Fibroblast of peridontal ligament (primary cell): ENCODE data around the gene ASIC5.
"Not testable (repeated sequence)": the region's sequence is repeated elsewhere in the genome, so short reads cannot be mapped to it uniquely, and the experiment has no call there.

Source experiments
- DNase-seq: peaks from one replicate; pipeline ENCODE4 v3.0.0-alpha.2; 2010; ENCODE audit errors: extremely low read depth

ASIC5 gene, protein sequence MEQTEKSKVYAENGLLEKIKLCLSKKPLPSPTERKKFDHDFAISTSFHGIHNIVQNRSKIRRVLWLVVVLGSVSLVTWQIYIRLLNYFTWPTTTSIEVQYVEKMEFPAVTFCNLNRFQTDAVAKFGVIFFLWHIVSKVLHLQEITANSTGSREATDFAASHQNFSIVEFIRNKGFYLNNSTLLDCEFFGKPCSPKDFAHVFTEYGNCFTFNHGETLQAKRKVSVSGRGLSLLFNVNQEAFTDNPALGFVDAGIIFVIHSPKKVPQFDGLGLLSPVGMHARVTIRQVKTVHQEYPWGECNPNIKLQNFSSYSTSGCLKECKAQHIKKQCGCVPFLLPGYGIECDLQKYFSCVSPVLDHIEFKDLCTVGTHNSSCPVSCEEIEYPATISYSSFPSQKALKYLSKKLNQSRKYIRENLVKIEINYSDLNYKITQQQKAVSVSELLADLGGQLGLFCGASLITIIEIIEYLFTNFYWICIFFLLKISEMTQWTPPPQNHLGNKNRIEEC

DNA sequence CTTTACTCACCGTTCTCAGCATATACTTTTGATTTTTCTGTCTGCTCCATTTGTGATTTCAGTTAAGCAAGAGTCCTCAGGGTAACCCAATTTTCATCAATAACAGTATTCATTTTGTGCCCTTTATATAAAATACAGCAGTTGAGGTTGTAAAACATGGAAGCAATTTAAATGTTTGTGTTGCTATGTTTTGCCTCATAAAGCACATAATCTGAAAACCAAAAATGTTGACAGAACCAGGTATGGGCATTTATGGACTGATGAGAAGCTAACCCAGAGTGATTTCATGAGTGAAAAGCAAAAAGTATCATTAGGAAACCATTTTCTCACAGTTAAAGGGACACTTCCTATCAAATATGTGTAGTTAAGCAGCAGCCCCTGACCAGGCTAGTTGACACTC lies at the start of gene ASIC5:
ASIC5 (minus strand) TSS at position 101 of the 400 bp plus-strand sequence; CDS start at position 50, 51 bp downstream.
- no peak for DNase-seq

DNA sequence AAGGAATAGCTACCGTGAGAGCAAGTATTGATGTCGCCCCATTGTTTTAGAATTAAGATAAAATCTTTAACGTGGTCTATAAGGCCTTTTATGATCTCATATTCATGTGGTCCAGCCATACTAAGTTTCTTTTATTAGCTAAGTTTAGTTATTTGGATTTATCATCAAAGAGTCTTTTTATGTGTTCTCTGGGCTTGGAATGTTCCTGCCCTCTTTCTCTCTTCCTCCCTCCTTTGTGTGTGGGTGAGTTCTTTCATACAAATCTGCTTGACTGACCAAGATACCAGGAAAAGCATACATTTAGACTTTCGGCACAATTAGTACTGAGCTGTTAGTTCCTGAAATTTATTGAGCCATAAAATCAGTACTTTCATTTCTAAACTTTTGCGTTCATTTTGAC lies 48.7 kb upstream of the ASIC5 start:
- DNase-seq = no peak

DNA sequence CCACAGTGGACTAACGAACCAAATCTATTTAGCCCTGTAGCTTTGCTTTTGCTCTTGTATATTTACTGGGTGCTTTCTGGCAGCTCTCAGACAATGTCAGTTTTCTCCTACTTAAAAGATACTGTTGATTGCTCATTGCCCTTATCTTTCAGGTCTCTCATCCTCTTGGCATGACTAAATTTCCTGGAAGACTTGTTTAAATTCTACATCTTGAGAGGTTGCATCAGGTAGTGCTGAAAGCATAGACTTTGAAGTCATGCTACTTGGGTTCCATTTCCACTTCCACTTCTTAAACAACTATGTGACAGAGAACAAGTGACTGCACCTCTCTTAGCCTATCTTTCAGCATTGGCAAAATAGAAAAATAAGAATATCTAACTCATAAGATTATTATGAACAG lies 45.8 kb upstream of the ASIC5 start:
- no peak for DNase-seq

DNA sequence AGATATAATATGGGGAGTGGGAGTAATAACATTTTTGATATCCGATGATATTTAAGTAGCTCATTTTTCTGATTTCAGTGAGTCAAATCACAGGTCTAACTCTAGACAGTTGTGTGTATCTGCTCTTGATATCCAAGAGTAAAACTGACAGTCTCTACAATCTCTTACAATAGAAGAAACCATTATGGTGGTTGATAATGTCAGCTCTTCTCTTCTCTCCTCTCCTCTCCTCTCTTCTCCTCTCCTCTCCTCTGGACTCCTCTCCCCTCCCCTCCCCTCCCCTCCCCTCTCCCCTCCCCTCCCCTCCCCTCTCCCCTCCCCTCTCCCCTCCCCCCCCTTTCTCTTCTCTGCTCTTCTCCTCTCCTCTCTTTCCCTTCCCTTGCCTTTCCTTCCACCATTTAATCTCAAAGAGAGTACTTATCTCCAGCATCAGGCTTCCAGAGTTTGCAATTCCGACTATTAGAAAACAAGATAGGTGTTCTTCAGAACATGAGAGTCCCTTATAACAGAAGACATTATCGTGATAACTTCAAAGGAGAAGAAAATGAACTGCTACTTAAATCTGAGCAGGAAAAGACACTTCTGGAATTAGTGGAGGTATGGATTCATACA lies 43.6 kb upstream of the ASIC5 start:
- DNase-seq = no peak

DNA sequence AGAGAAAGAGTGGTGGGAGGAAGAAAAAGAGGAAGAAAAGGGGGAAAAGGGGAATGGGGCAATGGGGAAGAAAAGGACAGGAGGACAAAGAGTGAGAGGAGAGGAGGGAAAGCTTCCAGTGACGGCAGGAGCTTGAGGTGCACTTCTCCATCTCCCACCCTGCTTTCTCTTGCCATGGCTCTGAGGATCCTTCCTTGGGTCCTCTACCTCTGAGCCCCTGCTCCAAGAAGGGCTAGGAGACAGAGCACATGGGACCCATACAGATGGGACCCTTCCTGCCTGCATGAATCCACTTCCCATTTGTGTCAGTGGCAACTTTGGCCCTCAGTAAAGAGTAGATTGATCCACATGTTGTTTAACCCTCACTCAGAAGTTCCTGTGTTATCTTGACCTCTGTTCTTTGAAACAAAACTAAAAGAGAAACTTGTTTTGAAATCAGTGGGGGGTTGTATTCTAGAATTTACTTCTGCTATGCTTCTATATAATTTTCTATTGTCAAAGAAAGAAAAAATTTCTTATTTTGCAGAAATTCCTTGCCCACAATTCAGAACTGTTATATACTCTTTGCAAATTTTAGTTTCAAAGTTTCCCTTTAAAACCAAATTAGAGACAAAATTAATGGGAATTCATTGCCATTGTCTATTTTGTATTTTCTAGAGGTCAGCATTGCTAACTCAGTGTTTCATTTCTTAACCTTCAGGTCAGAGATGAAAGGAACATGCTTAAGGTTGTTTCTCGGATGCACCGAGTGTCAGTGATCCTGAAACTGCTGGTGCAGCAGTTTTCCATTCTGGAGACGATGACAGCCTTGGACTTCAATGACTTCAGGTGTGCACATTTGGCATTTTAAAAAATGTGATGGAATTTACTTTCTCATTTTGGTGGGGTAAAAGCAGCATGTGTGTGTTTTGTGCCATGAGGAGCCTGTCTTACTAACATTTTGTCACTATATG lies 42.4 kb upstream of the ASIC5 start:
- no peak for DNase-seq

DNA sequence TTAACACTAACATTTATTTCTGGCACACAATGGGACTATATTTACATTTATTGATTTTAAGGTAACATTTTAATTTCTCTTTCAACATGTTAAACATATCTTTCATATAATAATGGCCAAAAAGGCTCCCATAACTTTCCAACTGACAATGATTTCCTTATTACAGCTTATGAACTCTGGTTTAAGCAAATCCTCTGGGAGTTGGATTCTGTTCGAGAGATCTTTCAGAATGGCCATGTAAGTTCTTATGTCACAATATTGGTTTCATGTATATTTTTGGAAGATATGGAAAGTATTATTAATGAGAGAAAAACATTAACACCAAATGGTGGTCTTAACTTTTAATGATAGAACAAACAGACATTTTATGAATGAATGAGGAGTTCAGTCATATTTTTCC lies 41.5 kb upstream of the ASIC5 start:
- DNase-seq = peak; percentile 25

DNA sequence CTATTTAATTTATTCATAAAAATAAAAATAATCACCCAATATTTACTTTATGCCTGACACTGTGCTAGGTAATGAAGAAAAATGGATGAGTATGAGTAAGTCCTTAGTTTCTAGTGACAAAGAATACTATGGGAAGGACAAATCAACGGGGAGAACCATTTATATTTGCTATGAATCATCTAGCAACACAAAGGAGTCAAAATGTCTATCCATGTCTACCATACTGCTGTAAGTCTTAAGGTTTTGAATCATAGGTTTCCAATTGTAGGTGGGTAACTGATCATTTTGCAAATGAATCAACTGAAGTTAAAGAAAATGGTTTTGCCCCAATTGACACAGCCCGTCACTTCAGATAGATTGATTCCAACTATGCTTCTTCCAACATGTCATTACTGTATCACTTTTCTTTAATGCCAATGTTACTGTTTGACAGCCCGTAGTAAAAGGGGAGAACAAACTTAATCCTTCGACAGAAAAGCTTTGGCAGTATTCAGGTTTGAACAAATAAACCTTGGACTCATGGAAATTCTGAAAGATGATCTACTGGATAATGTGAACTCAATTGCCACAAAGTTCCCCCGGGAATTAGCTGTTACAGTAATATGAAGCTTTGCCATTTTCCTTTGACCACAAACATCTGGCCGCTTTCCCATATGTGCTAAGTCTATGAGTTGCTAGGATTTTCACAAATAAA lies 40.6 kb upstream of the ASIC5 start:
- DNase-seq = peak; percentile 100

DNA sequence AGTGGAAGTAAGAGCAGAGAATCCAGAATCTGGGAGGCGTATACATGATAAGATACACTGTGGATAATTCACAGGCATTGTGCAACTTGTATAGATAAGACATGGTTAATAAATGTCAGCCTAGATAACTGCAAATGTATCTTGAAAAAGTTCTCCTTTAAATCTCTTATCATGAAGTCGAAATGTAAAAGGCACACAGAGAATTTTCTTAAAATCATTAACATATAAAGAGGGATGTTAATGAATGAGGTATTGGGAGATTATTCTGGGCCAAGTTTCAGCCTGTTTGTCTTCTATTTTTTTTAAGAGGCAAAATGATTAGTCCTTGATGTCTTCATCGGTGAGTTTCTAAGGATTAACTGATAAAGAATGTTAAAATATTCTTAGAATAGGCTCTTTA lies 38.3 kb upstream of the ASIC5 start:
- no peak for DNase-seq

DNA sequence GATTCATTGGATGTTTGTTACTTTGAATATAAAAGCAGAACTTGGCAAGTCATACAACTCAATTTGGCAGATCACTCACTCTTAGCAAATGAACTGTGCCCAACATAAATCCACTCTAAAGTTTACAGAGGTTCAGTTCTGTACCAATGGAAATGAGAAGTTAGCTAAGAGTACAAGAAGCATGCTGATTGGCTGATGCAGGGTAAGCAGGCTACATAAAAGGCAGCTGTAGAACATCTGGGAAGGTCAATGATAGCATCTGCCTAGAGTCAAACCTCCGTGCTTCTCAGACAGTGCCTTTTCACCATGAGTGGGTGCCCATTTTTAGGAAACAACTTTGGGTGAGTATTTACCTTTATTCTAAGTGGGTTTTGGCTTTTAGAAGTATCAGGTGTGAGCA lies 37.4 kb upstream of the ASIC5 start, which contains the start of gene TDO2:
TDO2 (plus strand) TSS at position 244 of the 400 bp plus-strand sequence; CDS start at position 307, 63 bp downstream.
- peak; percentile 10 for DNase-seq

DNA sequence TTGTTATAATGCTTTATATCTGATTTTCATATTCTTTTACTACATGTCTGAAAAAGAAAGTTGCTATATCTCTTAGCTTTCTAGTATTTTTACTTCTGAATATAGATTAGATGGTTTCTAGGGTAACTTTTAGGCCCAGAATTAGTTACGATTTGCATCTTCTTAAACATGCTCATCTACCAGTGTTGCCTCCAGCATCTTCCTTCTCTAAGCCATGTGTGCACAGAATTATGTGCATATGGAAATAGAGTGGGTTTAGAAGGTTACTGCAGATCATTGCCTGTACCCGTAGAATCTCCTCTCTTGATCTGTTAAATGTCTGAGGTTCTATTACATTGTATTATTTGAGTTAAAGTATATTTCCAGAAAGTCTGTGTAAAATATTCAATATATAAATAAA lies 34.9 kb upstream of the ASIC5 start:
- no peak for DNase-seq

DNA sequence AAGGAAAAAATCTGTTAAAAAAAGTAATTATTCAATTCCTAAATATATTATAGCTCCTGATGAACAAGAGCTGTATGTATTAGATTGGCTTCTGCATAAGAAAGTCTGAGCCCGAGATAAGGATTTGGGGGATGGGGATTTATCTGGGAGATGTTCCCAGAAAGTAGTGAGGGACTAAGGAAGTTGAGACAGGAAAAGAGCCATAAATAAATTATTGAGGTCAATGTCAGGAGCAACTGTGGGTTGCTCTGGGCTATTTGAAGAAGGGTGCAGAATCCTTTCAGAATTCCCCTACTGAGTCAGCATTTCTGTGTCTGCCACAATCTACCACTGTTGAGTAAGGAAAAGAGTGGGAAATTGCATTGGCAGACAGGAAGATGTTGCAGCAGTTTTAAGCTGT lies 34.3 kb upstream of the ASIC5 start:
- DNase-seq = peak; percentile 63

DNA sequence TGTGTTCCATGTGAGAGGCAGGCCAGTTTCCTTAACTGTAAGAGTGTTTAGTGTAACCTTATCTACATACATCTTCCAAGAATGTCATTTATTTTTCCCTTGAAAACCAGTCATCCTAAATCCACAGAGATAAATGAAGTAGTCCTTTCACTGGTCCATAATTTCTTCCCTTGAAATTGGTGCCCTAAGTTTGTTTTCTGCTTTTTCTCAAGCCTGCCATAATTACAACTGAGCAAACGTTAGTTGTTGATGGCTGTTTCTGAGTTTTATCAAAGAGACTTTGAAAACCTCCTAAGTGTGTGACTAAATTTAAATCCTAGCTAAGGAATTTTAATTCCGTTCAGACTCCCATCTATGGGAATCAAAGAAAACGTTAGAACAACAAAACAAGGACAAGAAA lies 33.8 kb upstream of the ASIC5 start:
- DNase-seq = no peak

DNA sequence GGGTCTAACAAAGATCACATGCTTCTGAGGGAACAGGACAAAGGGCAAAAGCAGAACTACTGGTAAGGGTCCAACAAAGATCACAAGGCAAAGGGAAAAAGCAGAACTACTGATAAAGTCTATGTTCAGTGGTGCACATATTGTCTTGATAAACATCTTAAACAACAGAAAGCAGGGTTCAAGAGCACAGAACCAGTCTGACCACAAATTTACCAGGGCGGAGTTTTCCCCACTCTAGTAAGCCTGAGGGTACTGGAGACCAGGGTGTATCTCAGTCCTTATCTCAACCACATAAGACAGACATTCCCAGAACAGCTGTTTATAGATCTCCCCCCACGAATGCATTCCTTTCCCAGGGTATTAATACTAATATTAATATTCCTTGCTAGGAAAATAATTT lies 32.3 kb upstream of the ASIC5 start:
- DNase-seq = not testable (repeated sequence)

DNA sequence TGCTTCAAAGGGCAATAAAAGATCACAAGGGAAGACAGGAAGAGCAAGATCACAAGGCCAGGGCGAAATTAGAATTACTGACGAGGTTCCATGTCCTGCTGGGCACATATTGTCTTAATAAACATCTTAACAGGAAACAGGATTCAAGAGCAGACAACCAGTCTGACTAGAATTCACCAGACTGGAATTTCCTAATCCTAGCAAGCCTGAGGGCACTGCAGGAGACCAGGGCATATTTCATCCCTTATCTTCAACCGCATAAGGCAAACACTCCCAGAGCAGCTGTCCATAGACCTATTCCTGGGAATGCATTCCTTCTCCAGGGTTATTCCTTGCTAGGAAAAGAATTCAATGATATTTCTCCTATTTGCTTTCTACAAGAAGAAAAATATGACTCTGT lies 25.0 kb upstream of the ASIC5 start:
- no peak for DNase-seq

DNA sequence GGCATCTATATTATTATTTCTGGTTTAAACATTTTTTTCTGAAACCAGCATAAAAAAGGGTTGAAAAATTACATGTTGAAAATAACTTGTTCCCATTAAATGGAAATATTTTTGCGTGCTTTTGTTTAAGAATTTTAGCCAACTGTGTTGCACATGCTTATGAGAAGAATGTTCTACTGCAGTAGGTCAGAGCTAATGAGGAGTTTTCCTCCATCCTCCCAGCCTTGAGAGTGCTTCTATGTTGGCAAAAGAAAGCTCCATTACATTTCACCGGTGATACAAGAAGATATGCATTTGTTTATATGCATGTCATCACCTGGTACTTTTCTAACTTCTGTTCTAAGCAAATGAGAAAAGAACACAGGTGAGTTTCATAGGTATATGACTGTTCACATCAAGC lies 23.9 kb upstream of the ASIC5 start:
- DNase-seq = no peak

DNA sequence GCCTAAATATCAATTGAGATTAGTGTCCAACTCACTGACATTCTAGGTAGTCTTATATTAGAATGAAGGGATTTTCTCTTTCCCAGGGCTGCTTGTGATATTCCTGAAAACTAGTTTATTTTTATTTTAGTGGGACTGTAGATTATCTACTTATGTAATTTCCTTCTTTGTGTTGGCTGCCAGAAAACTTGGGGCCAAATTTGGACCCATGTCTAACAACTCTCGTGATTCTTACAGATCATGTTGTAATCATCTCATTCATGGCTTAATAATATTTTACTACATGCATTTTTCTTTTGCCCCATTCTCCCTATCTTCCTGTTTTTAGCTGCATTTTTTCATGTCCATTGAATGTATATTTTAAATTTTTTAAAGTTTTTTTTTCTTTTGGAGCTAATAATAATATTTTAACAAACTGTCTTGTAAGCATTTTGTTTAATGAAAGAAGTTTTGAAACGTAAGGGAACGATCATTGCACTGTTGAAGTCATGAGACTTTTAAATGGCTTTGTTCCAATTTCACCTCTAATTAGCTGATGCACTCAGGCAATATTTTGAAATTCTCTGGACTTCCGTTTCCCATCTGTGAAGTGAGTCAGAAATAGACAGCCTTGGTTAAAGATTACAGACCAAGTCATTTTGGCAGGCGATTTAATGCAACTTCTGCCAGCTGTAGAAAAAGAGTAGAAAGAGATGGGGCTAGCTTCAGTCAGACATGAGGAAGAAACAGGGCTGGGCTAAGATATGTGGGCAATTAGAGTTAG lies 23.1 kb upstream of the ASIC5 start:
- peak; percentile 94 for DNase-seq

DNA sequence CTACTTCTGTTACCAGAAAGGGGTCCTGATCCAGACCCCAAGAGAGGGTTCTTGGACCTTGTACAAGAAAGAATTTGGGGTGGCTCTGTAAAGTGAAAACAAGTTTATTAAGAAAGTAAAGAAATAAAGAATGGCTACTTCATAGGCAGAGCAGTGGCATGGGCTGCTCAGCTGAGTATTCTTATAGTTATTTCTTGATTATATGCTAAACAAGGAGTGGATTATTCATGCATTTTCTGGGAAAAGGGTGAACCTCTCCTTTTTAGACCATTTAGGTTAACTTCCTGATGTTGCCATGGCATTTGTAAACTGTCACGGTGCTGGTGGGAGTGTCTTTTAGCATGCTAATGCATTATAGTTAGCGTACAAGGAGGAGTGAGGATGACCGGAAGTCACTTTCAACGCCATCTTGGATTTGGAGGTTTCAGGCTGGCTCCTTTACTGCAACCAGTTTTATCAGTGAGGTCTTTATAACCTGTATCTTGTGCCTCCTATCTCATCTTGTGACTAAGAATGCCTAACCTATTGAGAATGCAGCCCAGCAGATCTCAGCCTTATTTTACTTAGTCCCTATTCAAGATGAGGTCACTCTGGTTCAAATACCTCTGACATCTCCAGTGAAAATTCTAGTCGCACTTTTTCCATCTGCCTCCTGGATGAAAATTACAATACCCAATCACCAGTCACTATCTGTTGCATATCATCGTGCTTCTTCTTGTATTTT lies 21.9 kb upstream of the ASIC5 start:
- no peak for DNase-seq

DNA sequence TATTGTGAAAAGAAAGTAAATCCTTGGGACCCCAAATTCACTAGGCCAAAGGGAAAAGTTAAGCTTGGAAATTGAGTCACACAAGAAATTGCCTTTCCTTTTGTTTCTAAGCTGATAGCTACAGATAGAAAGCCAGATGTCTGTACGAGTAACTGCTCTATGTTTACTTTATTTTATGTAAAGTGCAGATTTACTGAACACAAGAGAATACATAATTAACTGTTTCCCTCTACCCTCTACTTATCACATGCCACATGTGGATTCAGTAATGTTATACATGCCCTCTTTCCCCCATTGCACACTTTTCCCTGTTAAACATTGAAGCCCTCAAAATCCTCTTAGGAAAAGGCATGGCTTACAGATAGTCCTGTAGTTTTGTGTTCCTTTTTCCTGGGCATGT lies 21.0 kb upstream of the ASIC5 start:
- DNase-seq = no peak

DNA sequence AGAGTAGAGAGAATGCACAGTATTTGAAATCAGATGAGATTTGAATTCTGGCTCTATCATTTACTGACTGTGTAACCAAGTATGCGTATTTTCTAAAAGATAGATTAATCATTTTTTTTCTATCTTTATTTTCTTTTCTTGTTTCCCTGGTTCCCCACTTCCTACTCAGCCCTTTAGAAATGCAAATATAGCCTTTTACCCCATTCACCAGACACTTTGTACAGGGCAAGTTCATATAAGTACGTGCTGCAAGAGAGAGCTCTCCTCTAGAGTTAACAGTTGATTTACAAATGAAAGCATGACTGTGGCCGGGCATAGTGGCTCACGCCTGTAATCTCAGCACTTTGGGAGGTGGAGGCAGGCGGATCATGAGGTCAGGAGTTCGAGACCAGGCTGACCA lies 19.6 kb upstream of the ASIC5 start:
- DNase-seq = no peak

DNA sequence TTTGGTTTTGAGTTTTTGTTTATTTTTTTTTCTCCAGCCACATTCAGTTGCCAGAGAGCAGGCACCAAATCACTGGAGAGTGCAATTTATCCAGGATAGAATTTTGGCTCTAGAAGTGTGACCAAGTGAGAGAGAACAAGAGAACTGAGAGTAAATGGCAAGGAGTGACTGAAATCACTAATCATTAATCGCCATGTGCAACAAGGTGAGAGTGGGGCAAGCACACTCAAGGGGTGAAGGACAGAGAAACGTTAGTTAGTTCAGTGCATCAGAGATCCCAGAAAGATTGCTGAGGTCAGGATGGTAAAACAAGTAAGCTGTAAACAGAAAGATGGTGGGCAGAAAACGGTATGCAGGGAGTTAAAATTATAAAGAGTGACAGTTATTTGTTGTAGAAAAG lies 17.8 kb upstream of the ASIC5 start:
- no peak for DNase-seq
